Fibroblast of skin of back (primary cell): ENCODE measurements around the gene ARHGAP15.
A peak's percentile ranks its signal among the peaks of the same experiment; 100 is the strongest.

Source experiments
- DNase-seq: peaks from one replicate; pipeline ENCODE4 v3.0.0-alpha.2; 2013

Gene ARHGAP15

DNA sequence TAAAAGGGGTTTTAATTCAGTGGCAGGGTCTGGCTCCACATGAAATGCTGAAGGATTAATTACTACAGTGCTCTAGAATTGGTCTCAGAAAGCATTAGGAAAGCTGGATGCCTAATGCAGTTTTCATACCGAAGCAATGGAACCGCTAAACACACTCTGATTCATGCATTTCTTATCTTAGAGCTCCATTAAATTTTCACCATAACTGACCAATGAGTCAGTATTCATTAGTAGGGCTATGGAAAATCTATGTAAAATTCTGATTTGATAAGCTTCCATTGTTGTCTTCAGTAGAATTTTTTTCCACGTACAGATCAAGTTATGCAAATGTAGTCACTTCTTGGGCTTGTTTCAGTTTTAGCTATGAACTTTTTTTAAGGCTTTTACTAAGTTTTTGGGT is 359.9 kb downstream of the ARHGAP15 start:
- peak; percentile 83 for DNase-seq

DNA sequence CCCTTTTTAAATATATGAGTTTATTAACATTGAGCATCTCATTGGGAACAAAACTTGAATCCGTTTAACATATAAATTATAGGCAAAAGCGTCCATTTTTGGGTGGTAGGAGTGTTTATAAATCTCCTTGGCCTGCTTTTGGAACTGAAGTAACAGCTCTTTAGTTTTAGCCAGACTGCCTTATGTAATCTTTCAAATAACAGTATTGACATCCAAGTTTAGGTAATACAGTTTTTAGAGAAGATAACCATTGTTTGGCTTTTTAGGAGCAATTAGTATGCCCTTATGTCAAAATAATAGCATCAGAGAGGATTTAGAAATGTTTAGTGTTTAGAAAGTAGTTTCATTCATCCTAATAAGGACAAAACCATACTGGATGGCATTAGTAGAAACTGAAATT is 361.9 kb downstream of the ARHGAP15 start:
- DNase-seq, result no peak

DNA sequence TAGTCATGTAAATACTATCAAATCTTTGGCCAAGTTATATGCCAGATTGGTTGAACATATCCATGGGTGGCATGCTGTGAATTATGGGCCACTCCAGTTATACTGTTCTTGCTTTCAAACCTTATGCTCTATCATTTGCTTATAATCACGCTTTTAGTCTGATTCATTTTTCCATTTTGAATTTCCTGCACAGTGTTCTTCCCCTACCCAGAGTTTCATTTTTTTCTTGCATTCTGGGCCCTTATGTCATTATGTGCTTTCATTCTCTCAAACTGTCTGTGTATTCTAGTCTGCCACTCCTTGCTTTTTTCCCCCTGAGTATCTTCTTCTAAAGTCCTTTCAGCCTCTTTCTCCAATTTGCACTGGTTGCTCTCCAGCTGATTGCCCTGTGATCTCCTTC is 364.1 kb downstream of the ARHGAP15 start:
- DNase-seq, result no peak

DNA sequence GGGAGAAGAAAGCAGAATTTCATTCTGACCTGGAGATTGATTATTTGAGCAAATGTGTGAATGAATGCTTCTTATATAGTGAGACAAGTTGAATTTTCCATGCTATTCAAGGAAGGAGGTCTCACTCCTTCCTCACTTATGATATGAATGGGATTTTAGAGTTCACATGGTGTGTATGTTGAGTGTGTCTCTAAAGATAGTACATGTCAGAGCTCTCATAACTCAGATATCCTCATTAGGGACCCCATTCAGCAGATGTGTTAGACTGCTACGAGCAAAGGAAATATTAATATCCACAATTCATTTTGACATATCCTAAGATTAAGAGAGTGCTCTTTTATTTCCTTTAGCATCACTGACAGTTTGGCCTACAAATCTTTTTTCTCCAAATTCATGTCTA is 368.5 kb downstream of the ARHGAP15 start:
- DNase-seq, result no peak

DNA sequence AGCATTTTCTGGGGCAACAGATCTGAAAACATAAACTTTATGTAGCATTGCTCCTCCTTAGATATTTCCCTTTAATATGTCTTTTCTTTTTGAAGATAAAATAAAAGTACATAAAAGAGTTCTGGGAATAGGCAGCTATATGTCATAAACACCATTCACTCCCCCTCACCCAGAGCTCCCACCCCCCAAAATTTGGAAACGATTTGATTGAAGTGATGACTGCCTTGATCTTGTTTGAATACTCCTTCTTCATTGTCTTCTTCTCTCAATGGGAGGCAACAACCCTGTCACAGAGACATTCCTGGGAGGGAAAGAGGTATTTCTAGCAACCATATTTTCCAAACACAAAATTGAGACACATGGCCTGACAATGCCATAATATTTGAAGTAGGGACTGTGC is 369.3 kb downstream of the ARHGAP15 start:
- no peak for DNase-seq

DNA sequence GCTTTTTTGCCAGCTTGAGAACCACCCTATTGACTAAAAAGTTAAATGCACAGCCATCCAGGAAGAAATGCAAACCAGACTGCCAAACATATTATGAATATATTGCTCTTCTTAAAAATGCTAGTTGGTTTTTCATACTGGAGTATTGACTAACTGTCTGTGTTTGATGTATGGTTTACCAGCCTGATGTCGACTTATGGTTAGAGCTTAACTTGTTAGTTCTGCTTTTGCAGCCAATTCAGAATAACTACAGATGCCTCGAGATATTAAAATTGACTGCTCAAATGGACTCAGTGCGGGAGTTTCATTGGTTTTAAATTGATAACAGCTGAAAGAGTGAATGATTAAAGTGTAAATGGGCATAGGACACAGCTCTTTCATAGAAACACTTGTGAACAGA is 369.8 kb downstream of the ARHGAP15 start:
- DNase-seq, result no peak

DNA sequence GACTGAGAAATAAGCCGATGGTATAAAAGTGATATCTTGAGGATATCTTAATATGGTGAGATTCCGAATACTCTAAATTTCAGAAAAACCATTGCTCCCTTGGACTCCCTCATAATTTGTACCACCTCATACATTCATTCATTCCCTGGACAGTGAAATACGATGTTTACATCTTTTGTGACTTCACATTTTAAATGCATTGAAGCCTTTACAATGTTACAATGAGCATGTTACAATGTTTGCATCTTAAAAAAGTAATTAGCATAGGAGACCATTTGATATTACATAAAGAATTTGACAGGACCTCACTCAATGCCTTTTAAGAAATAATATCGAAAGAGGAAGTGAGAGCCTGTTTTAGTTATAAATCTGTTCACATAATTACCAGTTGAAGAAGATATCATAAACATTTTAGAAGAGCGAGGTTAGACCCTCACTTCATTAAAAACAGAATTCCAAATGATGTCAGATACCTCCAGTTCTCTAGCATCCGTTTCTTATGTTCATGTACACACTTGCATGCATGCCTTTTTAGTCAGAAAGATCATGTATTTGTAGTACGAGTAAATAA is 372.0 kb downstream of the ARHGAP15 start:
- no peak for DNase-seq

DNA sequence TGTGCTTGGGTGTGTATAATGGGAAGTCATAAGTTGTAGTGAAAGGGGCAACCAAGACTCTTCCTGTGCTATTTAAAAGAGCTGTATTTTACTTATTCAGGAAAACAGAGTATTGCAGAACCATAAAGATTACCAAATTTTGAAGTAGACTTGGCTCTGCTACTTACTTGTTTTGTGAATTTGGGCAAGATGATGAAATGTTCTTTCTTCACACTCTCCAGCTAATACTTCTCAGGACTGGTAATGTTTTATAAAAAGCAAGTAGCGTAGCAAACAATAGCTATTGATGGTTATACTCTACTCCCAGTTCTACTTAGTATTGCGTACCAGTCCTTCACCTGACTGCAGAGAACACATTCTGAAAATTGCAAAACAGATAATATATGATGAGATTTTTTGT is 374.1 kb downstream of the ARHGAP15 start:
- no peak for DNase-seq

DNA sequence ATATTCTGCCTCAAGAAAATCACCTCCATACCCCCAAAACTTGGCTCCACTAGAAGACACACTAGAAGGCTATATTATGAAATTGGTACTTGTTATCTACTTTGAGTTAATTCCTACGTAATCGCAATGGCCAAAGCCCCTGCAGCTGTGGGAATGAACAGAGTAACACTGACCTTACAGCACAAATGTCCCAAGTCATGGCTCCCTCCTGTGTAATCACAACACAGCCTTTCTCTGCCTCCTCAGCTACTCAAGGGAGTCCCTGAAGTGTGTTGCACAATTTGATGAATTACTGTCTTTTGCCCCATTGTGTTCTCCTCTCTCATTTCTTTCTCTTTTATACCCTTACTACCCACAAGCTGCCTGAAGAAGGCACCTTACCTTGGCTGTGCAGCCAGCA is 375.2 kb downstream of the ARHGAP15 start:
- DNase-seq, result no peak

DNA sequence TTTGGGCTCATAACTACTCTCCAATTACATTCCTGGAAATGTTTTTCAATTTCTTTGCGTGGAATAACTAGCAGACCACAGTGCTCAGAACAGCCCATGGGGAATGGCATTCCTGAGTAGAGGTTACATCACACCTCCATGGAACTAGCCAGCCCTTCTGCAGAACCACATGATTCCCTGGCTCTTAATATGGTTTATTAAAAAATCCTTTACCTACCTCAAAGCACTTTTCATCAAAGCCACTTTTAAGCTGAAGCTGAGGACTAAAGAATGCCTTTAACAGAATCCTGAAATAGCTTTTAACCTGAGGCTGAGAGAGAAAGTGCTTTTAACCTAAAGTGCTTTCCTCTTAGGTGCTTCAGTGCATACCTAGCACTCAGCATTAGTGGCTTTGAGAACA is 376.3 kb downstream of the ARHGAP15 start:
- peak; percentile 31 for DNase-seq

DNA sequence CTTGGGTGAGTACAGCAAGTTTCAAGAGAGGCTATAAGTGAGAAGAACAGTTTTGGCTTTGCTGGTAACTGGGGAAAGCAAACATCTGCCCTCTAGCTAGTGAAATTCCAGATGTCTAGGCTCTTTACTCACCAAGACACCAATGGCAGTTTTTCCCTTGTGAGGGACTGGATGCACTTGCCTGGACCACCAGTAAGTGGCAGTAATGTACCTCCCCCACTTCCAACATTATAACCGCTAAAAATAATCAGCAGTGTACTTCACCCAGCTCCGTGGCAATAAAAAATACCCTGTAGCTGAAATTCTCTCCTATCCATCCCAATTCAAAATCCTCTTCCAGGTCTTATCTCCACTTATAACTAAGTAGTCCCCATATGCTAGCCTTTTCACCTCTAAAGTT is 383.9 kb downstream of the ARHGAP15 start:
- DNase-seq, result peak; percentile 70

DNA sequence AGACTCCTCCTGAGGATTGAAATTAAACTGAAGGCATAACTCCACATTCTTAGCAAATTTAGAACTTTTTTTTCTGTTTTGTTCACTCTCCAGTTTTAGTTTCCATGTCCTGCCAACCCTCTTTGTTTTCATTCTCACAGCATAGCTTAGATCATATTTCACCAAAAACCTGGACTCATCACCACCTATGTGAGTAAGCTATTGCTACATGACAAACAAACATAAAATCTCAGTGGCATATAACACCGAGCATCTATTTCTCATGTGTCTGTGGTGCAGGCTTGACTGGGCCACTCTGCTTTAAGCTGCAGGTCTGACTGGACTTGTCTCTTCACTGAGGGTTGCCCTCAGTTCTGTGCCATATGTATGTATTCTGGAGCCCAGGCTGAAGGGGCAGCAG is 385.2 kb downstream of the ARHGAP15 start:
- no peak for DNase-seq

DNA sequence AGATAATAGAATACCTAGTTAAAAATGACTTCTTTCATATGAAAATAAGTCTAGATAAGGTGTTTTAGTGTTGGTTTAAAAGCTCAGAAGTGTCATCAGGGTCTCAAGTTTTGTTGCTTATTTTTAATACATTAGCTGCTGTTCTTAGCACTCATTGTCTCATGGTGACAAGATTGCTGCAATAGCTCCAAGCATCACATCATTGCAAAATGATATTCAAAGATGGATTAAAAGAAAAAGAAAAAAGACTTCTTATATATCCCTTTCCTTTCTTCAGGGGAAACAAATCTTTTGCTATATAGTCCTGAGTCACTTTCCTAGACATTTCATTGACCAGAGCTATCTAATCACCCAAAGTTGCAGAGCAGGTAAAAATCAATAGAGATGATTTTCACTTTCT is 386.1 kb downstream of the ARHGAP15 start:
- no peak for DNase-seq

DNA sequence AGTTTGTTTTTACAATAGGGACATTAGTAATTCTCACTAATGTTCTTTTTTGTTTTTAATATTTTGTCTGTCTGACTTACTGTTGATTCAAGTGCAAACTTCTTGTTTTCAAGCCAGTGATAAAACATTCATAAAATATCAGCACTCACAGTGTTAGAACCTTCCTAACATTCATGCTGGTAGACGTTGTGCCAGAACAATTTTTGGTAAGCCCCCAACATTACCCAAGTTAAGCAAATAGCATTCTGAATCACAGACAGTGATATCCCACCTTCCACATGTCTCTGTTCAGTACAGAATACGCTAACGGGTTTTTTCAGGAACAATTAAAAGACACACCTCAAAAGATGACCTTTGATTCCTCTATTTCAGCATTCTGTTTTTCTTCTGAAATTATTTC is 390.3 kb downstream of the ARHGAP15 start:
- no peak for DNase-seq

DNA sequence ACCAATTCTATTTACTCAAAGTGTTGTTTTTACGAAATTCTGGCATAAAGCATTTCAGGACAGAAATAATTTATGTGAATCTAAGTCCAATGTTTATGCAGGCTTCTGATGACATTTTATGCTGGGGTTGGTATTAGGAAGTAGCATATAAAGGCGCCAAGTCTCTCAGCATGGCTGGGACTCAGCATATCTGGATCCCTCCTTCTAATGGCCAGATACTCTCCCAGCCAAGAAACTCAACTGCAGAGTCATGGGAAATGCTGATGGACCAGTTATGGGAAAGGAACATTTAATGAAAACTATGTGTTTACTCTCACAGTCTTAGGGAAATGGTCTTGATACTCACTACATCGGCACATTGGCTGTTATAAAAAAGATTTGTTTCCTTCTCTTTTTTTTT is 392.2 kb downstream of the ARHGAP15 start:
- no peak for DNase-seq

DNA sequence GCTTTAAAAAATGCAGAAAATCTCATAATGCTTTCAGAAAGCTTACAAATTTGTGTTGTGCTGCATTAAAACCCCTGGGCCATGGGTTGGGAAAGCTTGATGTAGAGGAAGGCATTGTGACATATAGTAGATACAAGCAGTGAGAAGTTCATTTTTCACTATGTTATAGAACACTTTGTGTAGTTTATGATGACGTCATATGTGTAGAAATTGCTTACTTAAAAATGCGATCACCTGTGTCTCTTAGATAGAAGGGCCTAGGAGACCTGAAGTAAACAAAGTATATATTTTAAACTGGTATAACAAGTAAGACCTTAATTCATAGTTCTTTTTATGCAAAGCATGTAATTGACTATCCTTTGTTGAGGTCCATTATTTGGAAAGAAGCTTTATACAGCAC is 393.5 kb downstream of the ARHGAP15 start:
- no peak for DNase-seq

DNA sequence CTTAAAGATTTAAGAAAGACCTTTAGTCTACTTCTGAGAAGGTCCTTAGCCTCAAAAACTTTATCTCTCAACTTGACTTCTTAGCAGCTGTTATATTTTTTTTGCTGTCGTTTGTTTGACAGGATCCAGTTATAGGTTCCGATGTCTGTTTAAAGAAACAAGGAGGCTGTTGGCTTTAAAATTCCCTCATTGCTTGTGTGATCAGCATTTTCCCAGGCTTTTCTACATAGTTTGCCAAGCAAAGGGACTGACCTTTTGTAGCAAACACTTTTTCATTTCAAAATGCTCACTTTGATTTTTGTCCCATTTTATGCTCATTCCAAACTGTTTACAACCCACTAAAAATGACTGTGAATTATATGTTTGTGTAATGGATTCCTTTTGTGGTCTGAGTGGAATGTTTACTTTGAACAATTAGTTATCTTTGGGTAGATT is 394.9 kb downstream of the ARHGAP15 start:
- DNase-seq, result peak; percentile 70

DNA sequence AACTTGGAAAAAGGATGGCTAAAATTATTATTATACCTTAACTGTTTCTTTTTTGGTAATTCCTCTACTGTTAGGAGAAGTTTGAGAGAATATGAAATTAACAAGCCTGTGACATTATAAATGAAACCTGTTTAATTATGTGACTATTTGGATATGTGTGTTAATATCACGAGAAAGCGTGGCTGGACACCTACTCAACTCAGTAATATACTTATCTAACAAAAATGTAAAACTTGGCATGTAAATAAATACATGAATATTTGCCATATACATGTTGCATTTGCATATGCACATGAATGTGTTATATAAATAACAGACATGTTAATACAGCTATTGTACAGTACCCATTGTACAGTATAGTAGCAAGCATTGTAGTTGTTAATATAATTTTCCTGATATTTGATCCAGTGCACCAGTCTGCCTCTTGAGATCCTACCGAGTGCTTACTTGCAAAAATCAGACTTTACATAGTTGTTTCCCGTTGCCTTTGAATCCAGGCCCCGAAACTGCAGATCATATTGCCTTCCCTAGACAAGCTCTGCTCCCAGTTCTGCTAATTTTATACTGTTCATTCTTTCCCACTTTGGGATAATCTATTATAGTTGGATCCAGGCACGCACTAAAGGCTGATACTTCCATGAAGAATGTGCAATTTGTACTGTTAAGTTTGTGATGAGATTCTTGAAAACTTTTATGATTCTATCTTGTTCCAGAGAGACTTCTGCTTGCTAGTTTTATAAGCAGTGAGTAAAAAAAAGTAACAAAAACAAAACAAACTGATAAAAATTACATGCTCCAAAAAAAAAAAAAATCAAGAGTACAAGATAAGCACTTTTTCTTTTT is 395.6 kb downstream of the ARHGAP15 start:
- DNase-seq, result peak; percentile 52

DNA sequence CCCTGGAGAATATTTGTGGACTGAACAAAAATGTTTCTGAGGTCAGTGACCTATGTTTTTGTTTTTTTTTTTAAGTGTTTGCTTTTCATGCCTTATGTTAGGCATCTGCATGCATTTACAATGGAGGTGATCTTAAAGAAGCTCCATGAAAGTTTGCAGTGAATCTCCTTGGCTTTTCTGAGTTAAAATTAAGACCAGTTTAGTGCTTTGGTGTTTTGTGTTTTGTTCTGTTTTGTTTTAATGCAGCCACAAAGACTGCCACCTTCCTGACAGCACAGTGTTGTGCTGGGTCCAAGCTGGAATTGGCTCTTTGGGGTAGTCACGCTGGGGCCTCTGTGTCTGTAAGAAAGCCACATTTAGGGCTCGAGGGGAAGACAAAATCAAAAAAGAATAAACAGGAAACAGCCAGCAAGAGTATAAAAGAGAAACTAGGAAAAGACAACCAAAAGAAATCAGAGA is 396.2 kb downstream of the ARHGAP15 start:
- no peak for DNase-seq

DNA sequence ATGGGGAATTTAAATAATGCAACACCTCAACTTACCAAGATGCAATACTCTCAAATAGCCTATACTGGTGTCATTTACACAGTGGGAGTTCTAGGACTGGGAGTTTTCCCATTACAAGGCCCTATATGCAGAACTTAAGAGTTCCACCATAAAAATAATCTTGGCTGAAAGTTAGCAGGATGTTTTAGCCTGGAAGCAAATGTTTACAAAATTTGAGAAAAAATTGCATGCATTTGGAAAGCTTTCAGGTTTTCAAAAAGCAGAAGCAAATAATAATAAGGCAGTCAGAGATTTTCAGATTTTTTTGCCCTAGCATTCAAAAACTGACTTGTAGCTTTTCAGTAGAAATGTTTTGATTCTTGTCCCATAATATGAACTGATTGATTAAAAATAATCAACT is 397.3 kb downstream of the ARHGAP15 start:
- DNase-seq, result no peak

DNA sequence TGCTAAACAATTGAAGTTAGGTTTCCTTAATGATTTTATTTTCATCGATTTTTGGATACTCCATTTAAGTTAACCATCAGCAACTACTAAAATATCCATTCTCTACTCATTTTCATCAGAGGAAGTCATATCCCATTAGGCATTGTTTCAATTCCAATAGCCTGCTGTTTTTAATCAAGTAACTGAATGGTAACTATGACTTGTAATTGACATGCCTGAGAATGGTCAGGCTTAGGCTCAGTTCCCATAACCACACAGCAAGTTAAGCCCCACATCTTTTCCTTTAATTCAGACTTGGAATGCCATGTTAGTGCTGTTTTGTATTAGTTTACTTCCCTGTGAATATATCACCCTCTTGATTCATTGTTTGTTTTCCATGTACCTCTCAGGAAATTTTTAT is 398.8 kb downstream of the ARHGAP15 start:
- peak; percentile 22 for DNase-seq

DNA sequence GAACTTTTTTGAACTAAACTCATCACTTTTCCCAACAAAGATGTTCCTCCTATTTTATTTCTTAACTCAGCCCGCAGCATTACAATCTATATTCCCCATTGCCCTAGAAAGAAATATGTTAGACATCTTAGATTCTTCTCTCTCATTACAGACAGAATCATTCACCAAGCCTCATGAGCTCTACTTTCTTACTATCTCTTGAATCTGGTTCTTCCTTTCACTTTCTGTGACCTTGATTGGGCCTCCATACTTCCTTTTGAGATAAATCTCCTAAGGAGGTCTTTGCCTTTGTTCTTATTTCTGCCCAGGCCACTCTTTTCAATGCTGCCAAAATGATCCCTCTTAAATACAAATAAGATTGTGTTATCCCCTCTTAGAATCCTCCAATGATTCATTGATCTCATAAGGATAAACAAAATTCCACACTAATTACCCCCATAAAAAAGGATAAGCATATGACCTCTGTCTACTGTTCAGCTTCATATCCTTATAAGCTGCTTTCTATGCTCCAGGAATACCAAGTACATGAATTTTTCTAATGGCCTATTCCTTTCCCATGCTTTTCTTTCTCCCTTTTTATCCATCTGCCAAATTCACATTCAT is 400.0 kb downstream of the ARHGAP15 start:
- DNase-seq, result no peak

DNA sequence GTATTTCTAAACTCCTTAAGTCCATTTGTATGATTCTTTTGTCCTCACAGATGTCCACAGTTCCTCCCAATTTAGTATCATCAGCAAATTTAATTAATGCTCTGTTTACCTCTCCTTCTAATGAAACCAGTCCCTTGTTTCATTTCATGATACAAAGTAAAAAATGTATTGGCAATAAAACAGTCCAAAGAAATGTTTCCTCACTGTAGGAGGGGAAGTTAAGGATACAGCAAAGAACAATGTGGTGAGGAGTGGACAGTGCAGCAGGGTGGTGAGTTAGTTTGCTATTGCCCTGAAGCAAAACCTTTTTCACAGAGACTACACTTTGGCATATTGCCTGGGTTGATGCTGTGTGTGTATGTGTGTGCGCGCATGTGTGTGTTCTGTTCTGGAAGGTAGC is 401.5 kb downstream of the ARHGAP15 start:
- no peak for DNase-seq

DNA sequence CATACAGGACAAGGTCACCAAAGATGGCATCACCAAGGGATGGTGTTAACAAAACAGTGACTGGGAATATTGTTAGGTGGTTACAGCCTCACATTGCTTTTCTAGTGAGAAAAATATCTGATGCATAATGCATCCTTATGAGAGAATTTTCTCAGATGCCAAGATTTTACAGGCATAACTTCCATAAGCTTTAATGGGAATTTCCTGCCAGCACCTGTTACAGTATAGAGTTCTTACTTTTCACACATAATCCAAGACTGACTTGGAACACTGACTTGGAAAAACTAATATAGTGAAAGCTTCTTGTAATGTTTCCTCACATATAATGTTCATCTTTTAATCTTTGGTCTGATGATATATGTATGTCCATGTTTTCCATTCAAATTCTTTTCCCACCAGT is 402.8 kb downstream of the ARHGAP15 start:
- DNase-seq, result no peak
